Pancreas (tissue), 10 donors: ENCODE data around the gene CCSAP. TPM values are rescaled to one million over a fixed set of nuclear protein-coding genes. Genes with fewer than 3 reads are reported as not detected.

Experiments used
- ATAC-seq, 4 donors: fragments of 200-7000 bp; cut with Tn5 transposase; one replicate each; pipeline versions ENCODE4 v1.8.0 to v1.9.1; 2020; ENCODE audit warnings: mild to moderate bottlenecking in 4 of 4, moderate library complexity in 4 of 4
- DNase-seq, 6 donors: peaks; one replicate each; pipeline ENCODE4 v3.0.0-alpha.2; 2020
- FAIRE-seq: peaks from 2 replicates; lab custom pipeline; 2012; peaks lifted over from hg19 to GRCh38; lab: Jason Lieb, UNC
- H3K27ac ChIP-seq, 4 donors: fragments of 200-600 bp; sonication (generic); 1 replicate in 3 of 4; 2 replicates in 1 of 4; pipeline versions ENCODE4 v1.5.0 to v1.8.0; 2020
- H3K27me3 ChIP-seq, 4 donors: fragments of 200-600 bp; one replicate each; pipeline ENCODE4 v1.8.0; 2021
- H3K36me3 ChIP-seq, 3 donors: fragments of 200-600 bp; sonication (generic) in 1 of 3; one replicate each; pipeline versions ENCODE4 v1.5.0 to v1.8.0; 2020 to 2021
- H3K4me1 ChIP-seq, 3 donors: fragments of 200-600 bp; one replicate each; pipeline ENCODE4 v1.8.0; 2021
- H3K4me3 ChIP-seq, 4 donors: fragments of 200-600 bp; sonication (generic) in 2 of 4; one replicate each; pipeline versions ENCODE4 v1.5.0 to v1.8.0; 2020 to 2021
- H3K9me3 ChIP-seq, 4 donors: fragments of 200-600 bp; one replicate each; pipeline ENCODE4 v1.8.0; 2021
- CTCF ChIP-seq, 4 donors: fragments of 200-600 bp; sonication (generic) in 3 of 4; IDR thresholded peaks; one replicate each; pipeline versions ENCODE4 v1.5.0 to v1.8.0; 2021; ENCODE audit warnings: antibody characterized with exemption in 4 of 4
- WGBS, 2 donors: extraction: QIAGEN DNeasy Blood & Tissue Kit; methylation state at CpG; one replicate each; pipeline ENCODE4 v1.1.7; 2013; 5-methylcytosine and 5-hydroxymethylcytosine counted together
- intact Hi-C, 3 donors: fragments of 100-400 bp; cut with DNase I; formaldehyde crosslinking; loops; one replicate each; pipeline versions ENCODE4 v1.11.1 to v1.14.2; 2022
- polyA plus RNA-seq, 2 donors: library from polyadenylated mRNA; stranded (reverse); fragments of 200-250 nt; gene quantifications; one replicate each; pipeline ENCODE4 v1.2.3, GENCODE V29; 2013
- total RNA-seq, 6 donors: library from RNA; stranded (reverse); fragmentation: NEBNext Ultra II Directional in 4 of 6; extraction: Animal tissue kit (Norgen Biotek cat#: 25700) in 4 of 6; gene quantifications; one replicate each; pipeline versions ENCODE4 v1.2.1 to v1.2.4, GENCODE V29; 2021 to 2023
- donor health status: healthy with polysubstance abuse.
- donor health status: DM: no; HTN: no; CAD: no; lungs with moderate emphysema.
- donor health status: DM: no; HTN: no; CAD: no.
- donor health status: control.
- donor health status: control.
- donor health status: Bipolar disorder and iron deficiency.
- donor health status: DM: yes; HTN: yes; CAD: no.
- donor health status: DM: no; HTN: no; CAD: no.
- donor health status: DM: no; HTN: no; CAD: no.
- donor health status: DM: yes; HTN: yes; CAD: no.

The CCSAP gene
- total and polyA plus RNA-seq, 8 donors, result 0.97 to 4.6 (median 1.7) TPM

- ATAC-seq, result peak in 3 of 4 donors; percentile 25 to 52 (median 51)
Observed at GRCh38 chr1:229310833-229311232, 32.0 kb downstream of the CCSAP start.

GRCh38 chr1:229309684-229310083 is 33.2 kb downstream of the CCSAP start:
- DNase-seq, result no peak
- WGBS, 2 donors, result 97 to 100% methylated on average over 2 of the region's 2 CpGs
- Histone ChIP-seq H3K4me1 (no peaks in the 10 kb centered on the region), H3K36me3 (peaks cover 0 to 10% (median 10%) of the 10 kb centered on the region in 3 donors), H3K4me3 (no peak overlapping the region), H3K27me3 (no peaks in the 10 kb centered on the region), H3K9me3 (no peaks in the 10 kb centered on the region), H3K27ac (no peak overlapping the region)
- no peak for FAIRE-seq
- no peak for TF ChIP-seq CTCF (IDR thresholded peaks at IDR 0.05)
- ATAC-seq, result no peak
- intact Hi-C loops, result no loop called here

More at GRCh38 chr1:229310833-229311232, 32.0 kb downstream of the CCSAP start:
- peaks cover 0 to 10% (median 10%) of the 10 kb centered on the region in 3 donors for H3K36me3 ChIP-seq
- H3K27ac ChIP-seq, result no peak overlapping the region
- WGBS, 2 donors, result 68 to 70% methylated on average over 6 of the region's 6 CpGs
- TF ChIP-seq CTCF (IDR thresholded peaks at IDR 0.05), result no peak
- no peaks in the 10 kb centered on the region for H3K27me3 ChIP-seq
- no peak overlapping the region for H3K4me3 ChIP-seq
- no peaks in the 10 kb centered on the region for H3K9me3 ChIP-seq
- FAIRE-seq (no peak), DNase-seq (no peak)
- intact Hi-C loops, result no loop called here
- H3K4me1 ChIP-seq, result no peaks in the 10 kb centered on the region

DNA sequence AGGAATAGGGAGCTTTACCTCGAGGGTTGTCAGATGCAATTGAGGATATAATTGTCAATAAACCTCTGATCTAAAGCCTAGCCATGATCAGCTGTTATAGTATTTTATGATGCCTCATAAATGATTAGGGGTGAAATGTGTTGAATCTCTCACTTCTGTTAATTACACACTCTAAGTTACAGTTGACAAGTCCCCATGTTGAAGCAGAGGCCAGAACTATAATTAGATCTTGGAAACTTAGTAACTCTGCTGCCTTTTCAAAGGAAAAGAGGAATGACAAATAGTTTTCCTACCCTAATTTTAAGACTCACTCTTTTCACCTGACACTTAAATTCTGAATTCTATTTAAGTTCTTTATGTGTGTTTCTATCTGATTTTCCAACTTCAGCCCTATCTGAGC is 33.8 kb downstream of the CCSAP start:
- Histone ChIP-seq H3K36me3 (peaks cover 0 to 13% (median 10%) of the 10 kb centered on the region in 3 donors), H3K4me3 (no peak overlapping the region), H3K4me1 (no peaks in the 10 kb centered on the region), H3K27ac (no peak overlapping the region), H3K9me3 (no peaks in the 10 kb centered on the region), H3K27me3 (no peaks in the 10 kb centered on the region)
- 62% methylated on average over 1 of the region's 1 CpG for WGBS, 2 donors
- DNase-seq, result no peak
- intact Hi-C loops, result no loop called here
- TF ChIP-seq CTCF (IDR thresholded peaks at IDR 0.05), result no peak
- no peak for FAIRE-seq
- ATAC-seq, result no peak

DNA sequence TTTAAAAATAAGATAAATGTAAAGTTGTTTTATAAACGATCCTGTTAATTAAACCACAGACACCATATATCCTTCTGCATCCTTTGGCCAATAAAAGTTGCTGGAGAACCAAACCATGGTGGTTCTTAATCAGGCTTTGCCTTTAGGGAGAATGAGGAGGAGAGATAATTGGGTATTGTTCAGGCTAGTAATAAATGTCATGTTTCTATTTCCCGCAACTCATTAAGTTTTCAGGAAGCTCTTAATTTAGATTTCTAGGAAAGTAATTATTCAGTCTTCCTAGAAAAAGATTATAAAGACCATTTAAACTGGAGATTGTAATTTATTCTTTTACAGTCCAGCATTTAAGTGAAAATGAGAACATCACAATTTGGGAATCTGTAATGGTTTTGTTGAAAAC is 37.5 kb downstream of the CCSAP start:
- 75 to 82% methylated on average over 2 of the region's 2 CpGs for WGBS, 2 donors
- TF ChIP-seq CTCF (IDR thresholded peaks at IDR 0.05), result no peak
- ATAC-seq (no peak), DNase-seq (no peak), FAIRE-seq (no peak)
- H3K4me1 ChIP-seq, result no peaks in the 10 kb centered on the region
- H3K27me3 ChIP-seq, result no peaks in the 10 kb centered on the region
- intact Hi-C loops, result no loop called here
- no peak overlapping the region for H3K27ac ChIP-seq
- H3K9me3 ChIP-seq, result no peaks in the 10 kb centered on the region
- peaks cover 0 to 27% (median 14%) of the 10 kb centered on the region in 3 donors for H3K36me3 ChIP-seq
- H3K4me3 ChIP-seq, result no peak overlapping the region

- DNase-seq (no peak), ATAC-seq (no peak), FAIRE-seq (no peak)
- intact Hi-C loops, result no loop called here
- TF ChIP-seq CTCF (IDR thresholded peaks at IDR 0.05), result no peak
- H3K27ac ChIP-seq, result no peak overlapping the region
- H3K9me3 ChIP-seq, result no peaks in the 10 kb centered on the region
- H3K4me1 ChIP-seq, result no peaks in the 10 kb centered on the region
- H3K36me3 ChIP-seq, result peaks cover 0 to 39% (median 23%) of the 10 kb centered on the region in 3 donors
- no peaks in the 10 kb centered on the region for H3K27me3 ChIP-seq
- WGBS, 2 donors, result 87 to 94% methylated on average over 4 of the region's 4 CpGs
- H3K4me3 ChIP-seq, result no peak overlapping the region
Observed at GRCh38 chr1:229303855-229304254, 39.0 kb downstream of the CCSAP start.
